ENCODE measurements around the gene SLC22A5.

Gene SLC22A5

DNA sequence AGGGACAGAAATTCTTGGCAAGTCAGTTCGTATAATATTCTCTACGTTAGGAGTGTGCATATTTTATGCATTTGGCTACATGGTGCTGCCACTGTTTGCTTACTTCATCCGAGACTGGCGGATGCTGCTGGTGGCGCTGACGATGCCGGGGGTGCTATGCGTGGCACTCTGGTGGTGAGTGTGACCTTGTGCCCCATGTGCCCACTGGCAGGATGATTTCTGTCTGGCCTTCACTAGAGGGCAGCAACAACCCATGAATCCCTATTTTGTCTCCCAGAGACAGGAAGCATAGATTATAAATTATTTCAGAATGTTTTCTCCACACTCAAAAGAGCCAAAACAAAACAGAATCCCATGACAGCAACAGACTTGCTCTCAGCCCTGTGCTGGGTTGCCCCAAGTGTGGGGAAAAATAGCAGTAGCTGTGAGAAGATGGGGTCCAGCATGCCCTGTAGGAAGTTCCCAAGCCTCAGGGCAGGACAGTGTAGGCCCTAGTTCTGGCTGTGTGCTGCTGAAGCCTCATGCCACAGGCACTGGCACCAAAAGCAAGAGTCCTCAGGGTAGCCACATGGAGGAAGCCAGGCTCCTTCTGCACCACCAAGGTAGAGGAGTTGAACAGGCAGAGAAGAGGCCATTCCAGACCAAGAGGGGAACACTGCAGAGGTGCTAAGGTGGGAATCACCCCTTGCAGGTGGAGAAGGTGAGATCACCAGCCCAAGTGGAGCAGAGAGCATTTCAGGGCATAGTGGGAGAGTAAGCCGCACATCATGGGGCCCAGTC is 16.0 kb downstream of the SLC22A5 start:
- Histone ChIP-seq H3K36me3 (ENCODE audit: control insufficient read depth in 5 of 5, insufficient read depth in 5 of 5, low read length in 5 of 5) (peaks cover 0 to 9% (median 7%) of the 10 kb centered on the region in 5 donors), H3K27me3 (ENCODE audit: control insufficient read depth in 5 of 5, insufficient read depth in 4 of 5, low read length in 5 of 5) (no peaks in the 10 kb centered on the region), H3K4me3 (ENCODE audit: low read depth in 1 of 5, low read length in 5 of 5) (no peak overlapping the region), H3K9me3 (ENCODE audit: control insufficient read depth in 5 of 5, low read length in 5 of 5) (no peaks in the 10 kb centered on the region), H3K4me1 (ENCODE audit: control insufficient read depth in 5 of 5, insufficient read depth in 5 of 5, low read length in 5 of 5) (peaks cover 8 to 52% (median 47%) of the 10 kb centered on the region in 5 donors), H3K9ac (ENCODE audit: low read length in 5 of 5) (peak overlapping the region in 2 of 5 donors; percentile 14 to 38), H3K27ac (ENCODE audit: low read depth, low read length) (peak overlapping the region; percentile 44)

DNA sequence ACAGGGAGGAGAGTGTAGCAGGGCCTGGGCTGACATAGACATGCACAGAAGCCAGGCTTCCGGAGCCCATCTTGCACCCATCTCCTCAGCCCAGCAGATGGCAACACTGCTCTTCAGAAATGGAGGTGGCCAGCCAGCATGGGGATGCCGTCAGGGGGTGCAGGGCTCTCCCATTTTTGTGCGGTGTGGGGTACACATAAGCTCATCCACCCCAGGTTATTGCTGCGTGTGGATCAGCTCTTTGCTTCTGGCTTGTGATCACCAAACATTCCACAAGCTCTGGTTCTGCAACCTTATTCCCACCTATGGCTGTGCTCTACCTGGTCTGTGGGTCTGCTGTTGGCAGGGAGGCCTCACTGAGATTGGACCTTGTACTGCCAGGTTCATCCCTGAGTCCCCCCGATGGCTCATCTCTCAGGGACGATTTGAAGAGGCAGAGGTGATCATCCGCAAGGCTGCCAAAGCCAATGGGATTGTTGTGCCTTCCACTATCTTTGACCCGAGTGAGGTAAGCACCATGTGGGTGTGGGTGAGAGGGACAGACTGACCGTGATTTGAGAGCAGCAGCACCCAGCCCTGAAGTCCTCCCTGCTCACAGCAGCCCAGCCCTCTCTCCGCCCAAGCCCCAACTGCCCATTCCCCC is 17.3 kb downstream of the SLC22A5 start:
- H3K27ac ChIP-seq (ENCODE audit: low read depth, low read length), result peak overlapping the region; percentile 97
- no peaks in the 10 kb centered on the region for H3K27me3 ChIP-seq (ENCODE audit: control insufficient read depth in 5 of 5, insufficient read depth in 4 of 5, low read length in 5 of 5)
- H3K36me3 ChIP-seq (ENCODE audit: control insufficient read depth in 5 of 5, insufficient read depth in 5 of 5, low read length in 5 of 5), result peaks cover 0 to 10% (median 8%) of the 10 kb centered on the region in 5 donors
- peaks cover 8 to 53% (median 46%) of the 10 kb centered on the region in 5 donors for H3K4me1 ChIP-seq (ENCODE audit: control insufficient read depth in 5 of 5, insufficient read depth in 5 of 5, low read length in 5 of 5)
- peak overlapping the region in 2 of 5 donors; percentile 2 to 49 for H3K9ac ChIP-seq (ENCODE audit: low read length in 5 of 5)
- no peaks in the 10 kb centered on the region for H3K9me3 ChIP-seq (ENCODE audit: control insufficient read depth in 5 of 5, low read length in 5 of 5)
- peak overlapping the region in 1 of 5 donors; percentile 8 for H3K4me3 ChIP-seq (ENCODE audit: low read depth in 1 of 5, low read length in 5 of 5)

DNA sequence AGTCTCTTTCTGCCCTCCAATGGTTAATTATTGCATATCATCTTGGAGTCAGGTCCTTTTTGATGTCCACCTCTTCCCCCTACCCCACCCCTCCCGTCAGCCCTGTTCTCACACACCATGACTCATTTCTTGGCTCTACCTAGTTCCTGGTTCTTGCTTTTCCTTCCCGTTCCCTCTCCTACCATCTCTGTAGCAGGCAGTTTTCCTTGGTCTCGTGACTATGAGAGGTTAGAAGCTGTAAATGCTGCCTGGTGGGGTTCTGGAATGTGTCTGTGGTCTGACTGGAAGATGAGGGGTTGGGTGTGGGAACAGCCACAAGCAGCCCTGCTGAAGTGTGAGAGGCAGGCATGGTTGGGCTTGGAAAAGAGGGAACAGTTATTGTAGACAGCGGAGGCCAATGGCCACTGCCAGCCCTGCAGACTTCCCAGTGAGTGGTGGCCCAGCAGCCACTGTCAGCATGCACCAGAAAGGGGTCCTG is 18.2 kb downstream of the SLC22A5 start:
- Histone ChIP-seq H3K27ac (ENCODE audit: low read depth, low read length) (peak overlapping the region; percentile 97), H3K4me1 (ENCODE audit: control insufficient read depth in 5 of 5, insufficient read depth in 5 of 5, low read length in 5 of 5) (peaks cover 8 to 53% (median 43%) of the 10 kb centered on the region in 5 donors), H3K9ac (ENCODE audit: low read length in 5 of 5) (peak overlapping the region; percentile 6 to 70 (median 45)), H3K4me3 (ENCODE audit: low read depth in 1 of 5, low read length in 5 of 5) (peak overlapping the region in 1 of 5 donors; percentile 14), H3K9me3 (ENCODE audit: control insufficient read depth in 5 of 5, low read length in 5 of 5) (no peaks in the 10 kb centered on the region), H3K27me3 (ENCODE audit: control insufficient read depth in 5 of 5, insufficient read depth in 4 of 5, low read length in 5 of 5) (no peaks in the 10 kb centered on the region), H3K36me3 (ENCODE audit: control insufficient read depth in 5 of 5, insufficient read depth in 5 of 5, low read length in 5 of 5) (peaks cover 1 to 17% (median 13%) of the 10 kb centered on the region in 5 donors)

DNA sequence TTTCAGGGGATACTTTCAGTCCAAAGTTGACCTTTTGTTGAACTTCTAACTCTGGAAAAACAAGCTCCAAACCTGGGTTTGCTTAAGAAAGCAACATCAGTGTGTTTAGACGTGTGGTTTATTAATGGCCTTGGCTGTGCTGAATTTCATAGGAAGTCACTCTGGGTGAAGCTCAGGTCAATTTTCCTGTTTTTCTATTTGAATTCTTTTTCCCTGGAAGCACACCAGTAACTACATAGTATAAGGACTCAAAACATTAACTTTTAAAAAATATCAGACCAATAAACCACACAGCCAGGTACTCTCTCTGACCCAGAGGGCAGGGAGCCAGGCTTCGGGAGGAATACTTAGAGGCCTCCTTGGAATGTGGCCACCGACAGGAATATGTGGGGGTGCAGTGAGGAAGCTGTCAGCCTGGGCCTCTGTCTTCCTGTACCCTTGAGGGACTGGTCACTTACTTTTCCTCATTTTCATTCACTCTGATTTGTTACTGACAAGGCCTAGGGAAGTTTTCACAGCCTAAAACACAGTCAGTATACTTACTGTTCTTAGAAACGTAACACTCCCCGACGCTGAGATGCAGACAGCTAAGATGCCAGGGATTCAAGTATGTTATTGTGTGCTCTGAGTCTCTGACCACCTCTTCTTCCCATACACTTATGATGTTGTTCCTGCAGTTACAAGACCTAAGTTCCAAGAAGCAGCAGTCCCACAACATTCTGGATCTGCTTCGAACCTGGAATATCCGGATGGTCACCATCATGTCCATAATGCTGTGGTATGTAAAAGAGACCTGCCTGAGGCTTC is 18.9 kb downstream of the SLC22A5 start:
- no peaks in the 10 kb centered on the region for H3K27me3 ChIP-seq (ENCODE audit: control insufficient read depth in 5 of 5, insufficient read depth in 4 of 5, low read length in 5 of 5)
- H3K9me3 ChIP-seq (ENCODE audit: control insufficient read depth in 5 of 5, low read length in 5 of 5), result no peaks in the 10 kb centered on the region
- H3K36me3 ChIP-seq (ENCODE audit: control insufficient read depth in 5 of 5, insufficient read depth in 5 of 5, low read length in 5 of 5), result peaks cover 3 to 24% (median 19%) of the 10 kb centered on the region in 5 donors
- peaks cover 8 to 53% (median 43%) of the 10 kb centered on the region in 5 donors for H3K4me1 ChIP-seq (ENCODE audit: control insufficient read depth in 5 of 5, insufficient read depth in 5 of 5, low read length in 5 of 5)
- peak overlapping the region in 1 of 5 donors; percentile 14 for H3K4me3 ChIP-seq (ENCODE audit: low read depth in 1 of 5, low read length in 5 of 5)
- peak overlapping the region; percentile 97 for H3K27ac ChIP-seq (ENCODE audit: low read depth, low read length)
- H3K9ac ChIP-seq (ENCODE audit: low read length in 5 of 5), result peak overlapping the region; percentile 6 to 70 (median 45)

DNA sequence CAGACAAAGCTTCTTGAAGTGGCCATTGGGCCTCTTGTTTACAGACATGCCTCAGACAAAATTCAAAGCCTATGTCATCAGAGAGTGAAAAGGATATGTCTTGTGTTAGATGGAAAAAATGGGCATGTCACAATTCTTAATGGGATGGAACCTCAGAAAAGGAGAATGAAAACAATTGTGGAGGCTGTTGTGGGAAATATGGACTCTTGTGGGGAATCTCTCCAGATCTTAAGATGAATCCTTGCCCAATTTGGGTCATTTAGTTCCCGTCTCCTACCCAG is 19.5 kb downstream of the SLC22A5 start:
- peaks cover 3 to 28% (median 24%) of the 10 kb centered on the region in 5 donors for H3K36me3 ChIP-seq (ENCODE audit: control insufficient read depth in 5 of 5, insufficient read depth in 5 of 5, low read length in 5 of 5)
- no peaks in the 10 kb centered on the region for H3K9me3 ChIP-seq (ENCODE audit: control insufficient read depth in 5 of 5, low read length in 5 of 5)
- H3K4me3 ChIP-seq (ENCODE audit: low read depth in 1 of 5, low read length in 5 of 5), result no peak overlapping the region
- peak overlapping the region; percentile 97 for H3K27ac ChIP-seq (ENCODE audit: low read depth, low read length)
- peaks cover 8 to 53% (median 43%) of the 10 kb centered on the region in 5 donors for H3K4me1 ChIP-seq (ENCODE audit: control insufficient read depth in 5 of 5, insufficient read depth in 5 of 5, low read length in 5 of 5)
- peak overlapping the region in 2 of 5 donors; percentile 43 to 64 for H3K9ac ChIP-seq (ENCODE audit: low read length in 5 of 5)
- H3K27me3 ChIP-seq (ENCODE audit: control insufficient read depth in 5 of 5, insufficient read depth in 4 of 5, low read length in 5 of 5), result no peaks in the 10 kb centered on the region

DNA sequence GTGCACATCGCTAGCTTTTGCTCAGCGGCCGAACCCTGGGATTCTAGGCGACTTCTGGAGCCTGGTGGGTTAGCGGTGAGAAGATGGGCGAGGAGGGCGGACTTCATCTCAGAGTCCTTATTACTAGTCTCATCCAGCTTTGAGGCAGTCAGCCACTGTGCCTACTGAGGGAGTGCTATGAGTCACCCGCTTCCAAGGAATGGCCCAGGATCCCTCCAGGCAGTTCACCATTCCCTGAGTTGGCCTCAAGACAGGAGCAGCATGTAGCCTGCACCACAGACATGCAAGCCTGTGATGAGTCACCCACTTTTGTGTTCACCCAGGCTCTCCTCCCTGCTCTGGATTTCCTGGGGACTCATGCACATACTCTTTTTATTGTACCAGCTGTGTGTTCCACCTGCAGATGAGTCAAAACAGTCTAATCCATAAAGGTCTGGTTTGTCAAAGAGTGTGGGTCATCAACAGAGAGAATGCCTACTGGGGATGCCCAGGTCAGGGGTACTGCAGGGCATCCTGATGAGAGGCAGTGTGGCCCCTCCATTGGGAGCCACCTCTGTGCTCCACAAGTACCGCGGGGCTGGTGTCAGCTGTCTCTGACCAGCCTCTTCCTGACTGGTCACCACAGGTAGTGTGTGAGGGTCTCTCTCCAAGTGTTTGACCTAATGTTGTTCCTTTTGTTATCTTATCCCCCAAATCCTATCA is 20.2 kb downstream of the SLC22A5 start:
- no peak overlapping the region for H3K4me3 ChIP-seq (ENCODE audit: low read depth in 1 of 5, low read length in 5 of 5)
- peak overlapping the region; percentile 97 for H3K27ac ChIP-seq (ENCODE audit: low read depth, low read length)
- peaks cover 8 to 53% (median 43%) of the 10 kb centered on the region in 5 donors for H3K4me1 ChIP-seq (ENCODE audit: control insufficient read depth in 5 of 5, insufficient read depth in 5 of 5, low read length in 5 of 5)
- H3K27me3 ChIP-seq (ENCODE audit: control insufficient read depth in 5 of 5, insufficient read depth in 4 of 5, low read length in 5 of 5), result no peaks in the 10 kb centered on the region
- H3K9ac ChIP-seq (ENCODE audit: low read length in 5 of 5), result peak overlapping the region in 1 of 5 donors; percentile 43
- H3K36me3 ChIP-seq (ENCODE audit: control insufficient read depth in 5 of 5, insufficient read depth in 5 of 5, low read length in 5 of 5), result peaks cover 6 to 29% (median 24%) of the 10 kb centered on the region in 5 donors
- no peaks in the 10 kb centered on the region for H3K9me3 ChIP-seq (ENCODE audit: control insufficient read depth in 5 of 5, low read length in 5 of 5)

DNA sequence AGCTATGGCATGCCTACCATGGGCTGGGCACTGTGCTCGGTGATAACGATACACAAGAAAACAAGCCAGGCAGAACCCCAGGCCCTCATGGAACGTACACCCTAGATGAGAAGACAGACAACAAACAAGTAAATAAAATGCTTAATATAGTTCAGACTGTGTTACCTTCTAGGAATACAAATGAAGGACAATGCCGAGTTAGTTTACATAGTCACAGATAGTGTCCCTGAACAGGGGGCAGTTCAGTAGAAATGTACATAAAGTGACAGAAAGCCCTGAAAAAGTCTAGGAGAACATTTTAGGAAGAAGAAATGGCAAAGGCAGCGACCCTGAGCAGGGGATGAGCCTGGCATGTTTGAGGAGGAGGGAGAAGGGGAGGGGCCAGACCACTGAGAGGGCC is 21.7 kb downstream of the SLC22A5 start:
- Histone ChIP-seq H3K4me3 (ENCODE audit: low read depth in 1 of 5, low read length in 5 of 5) (no peak overlapping the region), H3K9ac (ENCODE audit: low read length in 5 of 5) (no peak overlapping the region), H3K27me3 (ENCODE audit: control insufficient read depth in 5 of 5, insufficient read depth in 4 of 5, low read length in 5 of 5) (no peaks in the 10 kb centered on the region), H3K27ac (ENCODE audit: low read depth, low read length) (no peak overlapping the region), H3K4me1 (ENCODE audit: control insufficient read depth in 5 of 5, insufficient read depth in 5 of 5, low read length in 5 of 5) (peaks cover 8 to 41% (median 36%) of the 10 kb centered on the region in 5 donors), H3K9me3 (ENCODE audit: control insufficient read depth in 5 of 5, low read length in 5 of 5) (no peaks in the 10 kb centered on the region), H3K36me3 (ENCODE audit: control insufficient read depth in 5 of 5, insufficient read depth in 5 of 5, low read length in 5 of 5) (peaks cover 14 to 35% (median 28%) of the 10 kb centered on the region in 5 donors)

DNA sequence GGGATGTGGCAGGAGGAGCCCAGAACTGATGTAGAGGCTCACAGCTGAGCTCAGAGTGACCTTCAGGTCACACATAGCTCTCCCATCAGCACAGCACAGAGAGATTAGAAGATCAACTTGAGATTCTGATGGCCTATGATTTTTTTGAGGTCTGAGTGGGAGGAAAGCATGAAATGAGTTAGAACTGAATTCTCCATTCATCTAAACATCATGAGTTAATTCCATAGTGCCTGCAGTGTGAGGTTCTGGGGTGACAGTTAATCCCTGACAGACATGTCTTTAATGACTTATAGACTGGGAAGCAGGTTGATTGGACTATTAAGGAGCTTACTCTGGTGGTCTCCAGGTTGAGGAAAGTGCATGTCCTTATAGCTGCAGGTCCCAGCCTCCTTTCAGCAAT is 22.4 kb downstream of the SLC22A5 start:
- Histone ChIP-seq H3K9ac (ENCODE audit: low read length in 5 of 5) (no peak overlapping the region), H3K36me3 (ENCODE audit: control insufficient read depth in 5 of 5, insufficient read depth in 5 of 5, low read length in 5 of 5) (peaks cover 14 to 35% (median 28%) of the 10 kb centered on the region in 5 donors), H3K4me1 (ENCODE audit: control insufficient read depth in 5 of 5, insufficient read depth in 5 of 5, low read length in 5 of 5) (peaks cover 5 to 35% (median 30%) of the 10 kb centered on the region in 5 donors)

DNA sequence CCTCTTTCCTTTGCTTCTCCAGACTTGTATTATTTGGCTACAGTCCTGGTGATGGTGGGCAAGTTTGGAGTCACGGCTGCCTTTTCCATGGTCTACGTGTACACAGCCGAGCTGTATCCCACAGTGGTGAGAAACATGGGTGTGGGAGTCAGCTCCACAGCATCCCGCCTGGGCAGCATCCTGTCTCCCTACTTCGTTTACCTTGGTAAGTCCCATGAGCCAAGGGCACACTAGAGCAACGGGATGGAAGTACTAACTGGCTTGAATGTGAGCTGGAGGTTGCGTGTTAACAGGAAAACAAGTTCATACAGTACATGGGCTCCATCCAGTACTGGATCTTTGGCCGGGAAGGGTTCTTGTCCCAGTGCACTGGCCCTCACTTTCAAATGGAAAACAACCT is 22.9 kb downstream of the SLC22A5 start:
- H3K4me3 ChIP-seq (ENCODE audit: low read depth in 1 of 5, low read length in 5 of 5), result no peak overlapping the region
- H3K9ac ChIP-seq (ENCODE audit: low read length in 5 of 5), result no peak overlapping the region
- peaks cover 14 to 35% (median 28%) of the 10 kb centered on the region in 5 donors for H3K36me3 ChIP-seq (ENCODE audit: control insufficient read depth in 5 of 5, insufficient read depth in 5 of 5, low read length in 5 of 5)
- no peak overlapping the region for H3K27ac ChIP-seq (ENCODE audit: low read depth, low read length)
- no peaks in the 10 kb centered on the region for H3K9me3 ChIP-seq (ENCODE audit: control insufficient read depth in 5 of 5, low read length in 5 of 5)
- H3K4me1 ChIP-seq (ENCODE audit: control insufficient read depth in 5 of 5, insufficient read depth in 5 of 5, low read length in 5 of 5), result peaks cover 4 to 30% (median 26%) of the 10 kb centered on the region in 5 donors
- H3K27me3 ChIP-seq (ENCODE audit: control insufficient read depth in 5 of 5, insufficient read depth in 4 of 5, low read length in 5 of 5), result no peaks in the 10 kb centered on the region

More for the DNA sequence above, 22.4 kb downstream of the SLC22A5 start:
- Histone ChIP-seq H3K9me3 (ENCODE audit: control insufficient read depth in 5 of 5, low read length in 5 of 5) (no peaks in the 10 kb centered on the region), H3K4me3 (ENCODE audit: low read depth in 1 of 5, low read length in 5 of 5) (no peak overlapping the region), H3K27me3 (ENCODE audit: control insufficient read depth in 5 of 5, insufficient read depth in 4 of 5, low read length in 5 of 5) (no peaks in the 10 kb centered on the region), H3K27ac (ENCODE audit: low read depth, low read length) (no peak overlapping the region)

All from subcutaneous abdominal adipose tissue (tissue), 5 donors.